DMS114 treated with DMSO at 0.1 percent for 48 hours (cell line): ENCODE results near the gene VPREB3.

Experiments
- DNase-seq: peaks from one replicate; lab custom pipeline; 2025; ENCODE audit not compliant: unreplicated experiment; lab: John Stamatoyannopoulos, UW

The VPREB3 gene

DNA sequence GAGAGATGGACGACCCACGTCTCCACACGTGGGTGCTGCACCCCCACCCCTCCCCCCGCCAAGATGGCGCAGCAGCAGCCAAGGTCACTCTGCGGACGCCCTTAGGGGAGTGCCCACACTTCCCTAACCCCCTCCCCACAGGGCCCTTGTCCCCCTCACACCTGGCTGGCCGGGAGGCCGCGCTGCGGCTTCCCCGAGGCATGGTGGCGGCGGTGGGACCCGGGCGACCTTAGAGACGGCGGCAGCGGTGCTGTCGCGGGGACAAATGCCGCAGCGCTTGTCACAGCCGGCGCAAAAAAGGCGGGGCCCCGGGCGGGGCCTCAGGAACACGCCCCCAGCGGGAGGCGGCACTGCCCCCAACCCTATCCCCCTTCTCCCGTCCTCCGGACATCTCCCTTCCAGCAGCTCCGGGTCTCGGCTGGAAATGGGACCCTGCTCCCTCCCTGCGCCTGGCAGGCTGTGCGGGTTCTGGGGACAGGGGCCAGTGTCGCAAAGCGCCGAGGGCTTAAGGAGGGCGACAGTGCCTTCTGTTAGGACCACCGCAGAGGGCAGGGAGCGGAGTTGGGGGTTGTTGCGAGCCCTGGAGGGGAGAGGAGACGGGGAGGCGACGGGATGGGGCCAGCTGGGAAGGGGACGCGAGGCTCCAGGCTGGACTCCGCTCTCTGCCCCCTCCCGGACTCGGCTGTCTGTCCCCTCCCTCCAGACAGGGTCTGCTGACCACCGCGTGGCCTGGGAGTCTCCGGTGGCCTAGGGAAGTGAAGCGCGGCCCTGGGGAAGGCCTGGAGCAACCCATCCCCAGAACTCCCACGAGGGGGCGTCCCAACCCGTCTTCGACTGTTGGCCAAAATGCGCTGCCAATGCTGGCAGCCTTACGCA is 13.7 kb upstream of the VPREB3 start, which contains the start of gene CHCHD10:
TSS of gene CHCHD10 (minus strand) at position 300 of the 876 bp plus-strand sequence. CDS start at position 202, 98 bp downstream.
- DNase-seq, result peak; percentile 62

GRCh38 chr22:23767303-23767672 is 13.1 kb upstream of the VPREB3 start:
- DNase-seq, result no peak

GRCh38 chr22:23764899-23765881 is 11.0 kb upstream of the VPREB3 start:
- no peak for DNase-seq

DNA sequence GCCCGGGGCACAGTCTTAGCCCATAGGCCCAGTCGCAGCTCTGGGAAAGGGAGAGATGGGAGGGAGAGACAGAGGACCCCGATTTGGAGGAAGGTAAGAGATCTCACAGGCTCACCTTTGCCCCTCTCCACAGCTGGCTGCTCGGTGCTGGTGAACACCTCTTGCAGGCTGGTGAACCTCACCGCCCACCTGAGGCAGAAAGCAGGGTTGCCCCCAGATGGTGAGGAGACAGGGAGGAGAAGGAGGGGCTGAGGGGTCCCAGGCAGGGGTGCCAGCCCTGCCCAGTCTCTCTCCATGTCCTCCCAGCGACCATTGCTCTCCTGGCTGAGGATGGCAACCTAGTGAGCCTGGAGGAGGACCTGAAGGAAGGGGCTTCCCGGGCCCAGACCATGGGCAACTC is 9.7 kb upstream of the VPREB3 start:
- DNase-seq, result no peak

GRCh38 chr22:23763579-23763945 is 9.3 kb upstream of the VPREB3 start:
- no peak for DNase-seq

- no peak for DNase-seq
These were observed 8.8 kb upstream of the VPREB3 start, which contains the start of gene C22orf15 for GRCh38 chr22:23762842-23763578. C22orf15 (plus strand) TSS chr22:23762990; CDS start chr22:23763307, 317 bp downstream.

DNA sequence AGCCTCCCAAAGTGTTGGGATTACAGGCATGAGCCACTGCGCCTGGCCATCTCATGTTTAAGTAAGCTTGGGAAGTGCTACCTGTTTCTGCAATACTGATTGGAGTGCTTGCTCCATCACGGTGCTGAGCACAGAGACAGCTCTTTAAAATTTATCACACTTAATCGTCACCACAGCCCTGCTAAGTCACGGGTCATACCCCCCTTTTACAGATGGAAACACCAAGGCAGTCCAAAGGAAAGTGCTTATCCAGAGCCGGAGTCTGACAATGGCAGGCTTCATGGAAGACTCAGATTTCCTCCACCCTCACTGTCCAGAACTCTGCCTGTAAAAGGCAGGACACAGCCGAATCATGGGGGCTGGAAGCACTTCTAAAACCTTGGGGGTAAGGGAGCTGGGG is 5.8 kb upstream of the VPREB3 start:
- DNase-seq, result no peak

- no peak for DNase-seq
These were observed 5.3 kb upstream of the VPREB3 start for GRCh38 chr22:23759566-23759965.

GRCh38 chr22:23756891-23757290 is 2.7 kb upstream of the VPREB3 start:
- DNase-seq, result no peak

GRCh38 chr22:23755711-23756110 is 1.5 kb upstream of the VPREB3 start:
- no peak for DNase-seq

DNA sequence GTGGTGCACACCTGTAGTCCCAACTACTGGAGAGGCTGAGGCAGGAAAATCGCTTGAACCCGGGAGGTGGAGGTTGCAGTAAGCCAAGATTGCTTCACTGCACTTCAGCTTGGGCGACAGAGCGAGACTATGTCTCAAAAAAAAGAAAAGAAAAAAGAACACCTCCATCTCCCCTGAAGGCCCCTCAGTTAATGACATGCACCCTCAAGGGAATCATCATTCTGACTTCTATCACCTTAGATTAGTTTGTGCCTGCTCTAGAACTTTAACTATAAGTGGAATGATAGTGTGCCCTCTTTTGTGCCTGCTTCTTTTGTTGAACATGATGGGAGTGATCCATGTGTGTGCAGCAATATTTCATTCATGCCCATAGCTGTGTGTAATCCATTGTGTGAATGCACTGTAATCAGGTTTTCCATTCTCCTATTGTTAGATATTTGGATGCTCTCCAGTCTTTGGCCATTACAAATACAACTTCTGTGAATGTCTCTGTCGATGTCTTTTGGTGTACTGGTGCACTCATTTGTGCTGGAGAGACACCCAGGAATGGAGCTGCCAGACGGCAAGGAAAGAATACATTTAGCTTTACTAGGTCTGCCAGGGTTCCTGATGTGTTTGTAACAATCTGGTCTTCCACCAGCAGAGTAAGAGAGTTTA is 883 bp upstream of the VPREB3 start:
- no peak for DNase-seq

DNA sequence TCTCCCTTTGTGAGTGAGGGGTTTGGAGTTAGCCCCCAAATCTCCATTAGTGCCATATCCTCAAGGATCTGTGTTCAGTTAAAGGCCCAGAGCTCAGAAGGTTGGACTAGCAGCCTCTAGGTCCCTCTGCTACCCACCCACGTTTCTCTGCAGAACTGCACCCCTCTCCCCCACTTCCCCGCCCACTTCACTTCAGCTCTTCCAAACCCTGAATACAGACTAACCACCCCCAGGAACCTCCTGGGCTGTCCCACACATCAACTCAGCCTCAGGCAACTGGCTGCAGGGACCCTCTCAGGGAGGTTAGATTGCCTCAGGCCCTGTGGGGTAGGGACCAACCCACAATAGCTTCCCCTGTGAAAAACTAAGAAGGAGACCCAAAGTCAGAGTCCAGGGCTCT is 840 bp downstream of the VPREB3 start:
- no peak for DNase-seq

DNA sequence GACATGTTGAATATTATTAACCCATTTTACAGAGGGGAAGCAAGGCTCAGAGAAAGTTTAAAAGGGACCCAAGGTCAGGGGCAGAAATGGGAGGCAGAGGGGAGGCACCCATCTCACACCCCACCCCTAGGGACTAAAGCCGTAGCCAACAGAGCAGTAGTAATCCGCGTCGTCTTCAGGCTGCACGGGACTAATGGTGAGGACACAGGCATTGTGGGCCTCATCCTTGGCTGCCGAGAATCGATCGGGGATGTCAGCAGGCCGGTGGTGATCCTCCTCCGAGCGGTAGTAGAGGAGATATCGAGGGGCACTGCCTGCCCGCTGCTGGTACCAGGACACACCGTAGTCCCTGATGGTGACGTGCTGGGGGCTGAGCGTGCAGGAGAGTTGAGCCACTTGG is 1.5 kb downstream of the VPREB3 start:
- no peak for DNase-seq

DNA sequence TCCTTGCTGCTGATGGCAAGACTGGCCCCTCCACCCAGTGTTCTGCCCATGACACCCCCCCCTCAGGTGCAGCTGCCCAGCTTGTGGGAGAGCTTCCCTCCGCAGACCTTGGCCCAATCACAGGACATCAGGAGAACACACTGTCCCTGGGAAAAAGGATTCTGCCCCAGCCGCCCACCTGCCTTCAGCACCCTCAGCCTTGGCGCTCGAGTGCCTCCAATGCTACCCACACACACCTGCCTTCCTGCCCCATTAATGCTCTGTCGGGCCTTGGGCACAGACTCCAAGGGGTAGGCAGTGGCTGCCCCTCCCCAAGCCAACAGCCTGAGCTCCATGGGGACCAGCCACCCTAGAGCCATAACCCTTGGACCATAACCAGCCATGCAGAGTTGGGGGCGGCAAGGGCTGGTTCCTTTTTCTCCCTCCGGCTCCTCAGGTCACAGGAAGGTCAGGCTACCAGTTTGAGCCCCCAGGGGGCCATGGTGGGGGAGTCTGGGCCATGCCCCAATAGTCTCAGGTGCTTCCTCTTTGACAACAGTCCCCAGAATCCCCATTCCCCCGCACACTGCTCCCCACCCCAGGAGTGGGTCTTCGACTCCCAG is 2.0 kb downstream of the VPREB3 start:
- no peak for DNase-seq

- DNase-seq, result no peak
These were observed 2.7 kb downstream of the VPREB3 start for GRCh38 chr22:23751441-23751996.

GRCh38 chr22:23750714-23751440 is 3.3 kb downstream of the VPREB3 start, which contains the start of gene ZNF70:
ZNF70 (minus strand) TSS chr22:23751112; CDS start chr22:23745140, 5,972 bp downstream.
- peak; percentile 44 for DNase-seq

DNA sequence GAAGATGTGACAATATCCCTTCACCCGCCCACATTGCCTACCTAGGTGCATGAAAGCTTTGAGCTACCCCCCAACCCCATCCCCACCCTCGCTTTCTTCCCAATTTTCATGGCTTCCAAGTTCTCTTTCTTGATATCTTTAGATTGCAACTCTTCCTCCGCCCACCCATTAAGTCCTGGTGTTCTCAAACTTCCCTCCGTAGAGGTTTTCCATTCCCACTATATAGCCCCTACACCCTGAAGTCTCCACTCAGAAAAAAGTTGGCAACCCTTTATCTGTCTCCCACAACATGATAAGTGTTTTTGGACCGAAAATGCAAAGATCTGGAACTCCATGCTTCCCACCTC is 3.9 kb downstream of the VPREB3 start:
- no peak for DNase-seq

DNA sequence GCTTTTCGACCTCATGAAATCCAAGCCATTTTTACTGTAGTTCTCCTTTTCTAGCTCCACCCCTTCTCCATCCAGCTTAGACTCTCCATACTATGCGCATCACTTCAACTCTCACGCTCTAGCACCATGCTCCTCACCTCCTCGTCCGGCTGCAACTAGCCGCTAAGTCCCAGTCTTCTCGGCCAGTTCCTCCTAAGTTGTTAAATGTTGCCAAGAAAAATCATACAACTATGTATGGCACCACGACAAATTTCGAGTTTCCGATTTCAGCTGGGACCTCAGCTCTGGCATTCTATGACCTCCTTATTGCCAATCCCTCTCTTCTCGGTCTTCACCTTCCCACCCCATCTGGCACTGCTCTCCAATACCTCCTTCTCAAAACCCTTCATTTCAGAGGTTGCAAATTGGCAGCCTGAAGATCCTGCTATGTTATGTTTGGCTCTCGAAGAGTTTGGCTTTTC is 4.4 kb downstream of the VPREB3 start:
- peak; percentile 18 for DNase-seq

DNA sequence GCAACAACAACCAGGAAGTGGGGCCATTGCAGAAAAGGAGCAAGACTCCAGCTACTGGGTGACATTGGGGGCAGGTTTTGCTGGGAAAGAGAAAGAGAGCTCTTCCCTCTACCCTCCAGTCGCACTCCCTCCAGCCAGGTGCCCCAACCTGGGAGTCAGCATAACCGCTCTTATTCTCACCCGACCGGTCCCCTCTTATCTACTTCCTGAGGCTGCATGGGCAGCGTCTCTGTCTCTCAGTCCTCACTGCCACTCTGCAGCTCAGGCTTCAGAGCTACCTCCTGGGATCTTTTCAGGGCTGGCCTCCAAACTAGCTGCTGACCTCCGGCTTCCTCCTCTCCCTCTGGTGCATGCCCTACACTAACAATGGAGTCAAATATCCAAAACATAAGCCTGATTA is 8.4 kb downstream of the VPREB3 start:
- DNase-seq, result no peak
